SK-N-SH treated with all-trans-retinoic acid at 6 μM for 48 hours (cell line): ENCODE measurements around the gene MYCBPAP.

ENCODE experiments used
- ARNTL ChIP-seq: fragments of 450-650 bp; formaldehyde crosslinking; IDR thresholded peaks from 2 replicates; pipeline ENCODE4 v1.5.0; 2020; ENCODE audit warnings: low read depth, mild to moderate bottlenecking, moderate library complexity, borderline replicate concordance
- CSRNP3 ChIP-seq: fragments of 250-450 bp; sonication (Bioruptor Pico); IDR thresholded peaks from 2 replicates; pipeline ENCODE4 v1.5.1; 2021; ENCODE audit warnings: mild to moderate bottlenecking, moderate library complexity
- ESRRG ChIP-seq: fragments of 250-450 bp; sonication (Bioruptor Pico); IDR thresholded peaks from 2 replicates; pipeline ENCODE4 v1.6.1; 2021; ENCODE audit warnings: mild to moderate bottlenecking
- GLIS3 ChIP-seq: fragments of 250-450 bp; sonication (Bioruptor Pico); IDR thresholded peaks from 2 replicates; pipeline ENCODE4 v1.5.0; 2020; ENCODE audit warnings: mild to moderate bottlenecking, moderate library complexity
- OSR1 ChIP-seq: fragments of 250-450 bp; sonication (Bioruptor Pico); IDR thresholded peaks from 2 replicates; pipeline ENCODE4 v1.8.0; 2022; ENCODE audit warnings: moderate library complexity, mild to moderate bottlenecking, inconsistent platforms
- POU6F1 ChIP-seq: fragments of 250-450 bp; sonication (Bioruptor Pico); IDR thresholded peaks from 2 replicates; pipeline ENCODE4 v1.8.0; 2021; ENCODE audit warnings: low read depth, mild to moderate bottlenecking, moderate library complexity, borderline replicate concordance
- PPARA ChIP-seq: fragments of 250-450 bp; sonication (Bioruptor Pico); IDR thresholded peaks from 2 replicates; pipeline ENCODE4 v1.5.0; 2020; ENCODE audit warnings: mild to moderate bottlenecking, borderline replicate concordance
- TCF4 ChIP-seq: fragments of 250-450 bp; sonication (Bioruptor Pico); IDR thresholded peaks from 2 replicates; pipeline ENCODE4 v1.8.0; 2021; ENCODE audit warnings: mild to moderate bottlenecking, moderate library complexity, borderline replicate concordance
- ZFP30 ChIP-seq: fragments of 450-650 bp; formaldehyde crosslinking; IDR thresholded peaks from 2 replicates; pipeline ENCODE4 v1.5.0; 2022; ENCODE audit warnings: mild to moderate bottlenecking, moderate library complexity
- ZNF565 ChIP-seq: fragments of 450-650 bp; formaldehyde crosslinking; conservative IDR thresholded peaks from 2 replicates; pipeline ENCODE4 v1.5.0; 2020; ENCODE audit warnings: low read depth, mild to moderate bottlenecking, moderate library complexity
- ZNF70 ChIP-seq: fragments of 450-650 bp; formaldehyde crosslinking; IDR thresholded peaks from 2 replicates; pipeline ENCODE4 v1.5.0; 2020; ENCODE audit warnings: mild to moderate bottlenecking, moderate library complexity
- ZNF8 ChIP-seq: fragments of 450-650 bp; formaldehyde crosslinking; IDR thresholded peaks from 2 replicates; pipeline ENCODE4 v1.5.0; 2020; ENCODE audit warnings: mild to moderate bottlenecking, moderate library complexity
- TF ChIP-seq, protein P1 (sequence below): fragments of 250-450 bp; sonication (Bioruptor Pico); IDR thresholded peaks from 2 replicates; pipeline ENCODE4 v1.8.0; 2020; ENCODE audit warnings: mild to moderate bottlenecking, moderate library complexity, borderline replicate concordance

DNA sequence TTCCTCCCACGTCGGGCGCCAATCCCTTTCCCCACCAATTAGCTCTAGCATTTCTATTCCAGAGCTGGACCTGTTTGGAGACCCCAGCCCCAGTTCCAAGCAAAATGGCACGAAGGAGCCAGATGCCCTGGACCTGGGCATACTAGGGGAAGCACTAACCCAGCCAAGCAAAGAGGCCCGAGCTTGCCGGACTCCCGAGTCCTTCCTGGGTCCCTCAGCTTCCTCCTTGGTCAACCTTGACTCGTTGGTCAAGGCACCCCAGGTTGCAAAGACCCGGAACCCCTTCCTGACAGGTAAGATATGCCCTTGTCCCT is 33.1 kb downstream of the MYCBPAP start:
- TF ChIP-seq ZFP30 (CRISPR knock-in tag) (no peak), ZNF565 (CRISPR knock-in tag) (no peak), PPARA (CRISPR knock-in tag) (no peak), GLIS3 (no peak), OSR1 (CRISPR knock-in tag) (no peak), TCF4 (CRISPR knock-in tag) (no peak), ARNTL (no peak), POU6F1 (CRISPR knock-in tag) (no peak), CSRNP3 (CRISPR knock-in tag) (no peak), ESRRG (CRISPR knock-in tag) (no peak), ZNF8 (CRISPR knock-in tag) (no peak), ZNF70 (CRISPR knock-in tag) (no peak)
- TF ChIP-seq, protein P1, sequence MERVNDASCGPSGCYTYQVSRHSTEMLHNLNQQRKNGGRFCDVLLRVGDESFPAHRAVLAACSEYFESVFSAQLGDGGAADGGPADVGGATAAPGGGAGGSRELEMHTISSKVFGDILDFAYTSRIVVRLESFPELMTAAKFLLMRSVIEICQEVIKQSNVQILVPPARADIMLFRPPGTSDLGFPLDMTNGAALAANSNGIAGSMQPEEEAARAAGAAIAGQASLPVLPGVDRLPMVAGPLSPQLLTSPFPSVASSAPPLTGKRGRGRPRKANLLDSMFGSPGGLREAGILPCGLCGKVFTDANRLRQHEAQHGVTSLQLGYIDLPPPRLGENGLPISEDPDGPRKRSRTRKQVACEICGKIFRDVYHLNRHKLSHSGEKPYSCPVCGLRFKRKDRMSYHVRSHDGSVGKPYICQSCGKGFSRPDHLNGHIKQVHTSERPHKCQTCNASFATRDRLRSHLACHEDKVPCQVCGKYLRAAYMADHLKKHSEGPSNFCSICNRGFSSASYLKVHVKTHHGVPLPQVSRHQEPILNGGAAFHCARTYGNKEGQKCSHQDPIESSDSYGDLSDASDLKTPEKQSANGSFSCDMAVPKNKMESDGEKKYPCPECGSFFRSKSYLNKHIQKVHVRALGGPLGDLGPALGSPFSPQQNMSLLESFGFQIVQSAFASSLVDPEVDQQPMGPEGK (CRISPR knock-in tag) = no peak
